GM12878 (cell line): ENCODE measurements around the gene SOX6. TPM values are rescaled to one million over a fixed set of nuclear protein-coding genes. Genes with fewer than 3 reads are reported as not detected.

Experiments
- ATAC-seq: fragments of 200-7000 bp; cut with Tn5 transposase; 3 replicates; pipeline ENCODE4 v1.9.1; 2020; ENCODE audit warnings: mild to moderate bottlenecking, moderate library complexity
- BruUV-seq: library from RNA; stranded (reverse); fragments of 400-500 nt; replicated peaks from 2 replicates; lab custom pipeline; 2021; lab: Mats Ljungman, UMichigan
- CTCF ChIA-PET: fragments of 300-600 bp; sonication (Branson Sonifier 250); formaldehyde crosslinking; extraction: SDS; loops from one replicate; lab custom pipeline; 2021; ENCODE audit warnings: inconsistent platforms; lab: Yijun Ruan, JAX
- POLR2A ChIA-PET: fragments of 350-600 bp; formaldehyde crosslinking; extraction: SDS; loops from one replicate; lab custom pipeline; 2021; ENCODE audit warnings: inconsistent platforms; lab: Charles Lee
- RAD21 ChIA-PET: fragments of 300-600 bp; sonication (Branson Sonifier 250); formaldehyde crosslinking; loops from one replicate; lab custom pipeline; 2023; ENCODE audit warnings: antibody characterized with exemption; ENCODE audit not compliant: unreplicated experiment; lab: Charles Lee
- SMC1A ChIA-PET: fragments of 300-600 bp; sonication (Branson Sonifier 250); formaldehyde crosslinking; loops from one replicate; lab custom pipeline; 2023; ENCODE audit not compliant: unreplicated experiment, uncharacterized antibody; lab: Charles Lee
- DNase-seq: peaks from one replicate; pipeline ENCODE4 v3.0.0-alpha.2; 2011; ENCODE audit warnings: low read depth, low spot score
- FAIRE-seq: peaks from 3 replicates; lab custom pipeline; 2011; peaks lifted over from hg19 to GRCh38; lab: Jason Lieb, UNC
- H2AFZ ChIP-seq: 2 replicates; pipeline ENCODE4 v1.6.0; 2011; ENCODE audit warnings: low read depth, low read length, control low read depth; ENCODE audit not compliant: control insufficient read depth
- H3K27ac ChIP-seq: 2 replicates; pipeline ENCODE4 v1.5.1; 2011; ENCODE audit warnings: control low read depth; ENCODE audit not compliant: control insufficient read depth, insufficient read depth
- H3K27me3 ChIP-seq, 2 experiments: replicated peaks in 1 of 2; 2 replicates each; pipeline versions ENCODE4 v1.6.0 to v1.6.1; 2011; ENCODE audit warnings: low read length in 1 of 2; ENCODE audit not compliant: control insufficient read depth in 2 of 2, insufficient read depth in 2 of 2
- H3K36me3 ChIP-seq, 2 experiments: 2 replicates each; pipeline ENCODE4 v1.5.1; 2011; ENCODE audit warnings: low read length in 1 of 2; ENCODE audit not compliant: control insufficient read depth in 2 of 2, insufficient read depth in 2 of 2
- H3K4me1 ChIP-seq: 2 replicates; pipeline ENCODE4 v1.6.1; 2011; ENCODE audit warnings: mild to moderate bottlenecking, low read length, moderate library complexity, mixed read lengths; ENCODE audit not compliant: control insufficient read depth, insufficient read depth
- H3K4me2 ChIP-seq: 2 replicates; pipeline ENCODE4 v1.6.0; 2011; ENCODE audit warnings: control low read depth; ENCODE audit not compliant: control insufficient read depth, insufficient read depth
- H3K4me3 ChIP-seq: fragments of 200-600 bp; sonication (generic); 2 replicates; pipeline ENCODE4 v1.5.1; 2016
- H3K79me2 ChIP-seq: 2 replicates; pipeline ENCODE4 v1.6.0; 2011; ENCODE audit warnings: low read length; ENCODE audit not compliant: control insufficient read depth, insufficient read depth
- H3K9ac ChIP-seq: 2 replicates; pipeline ENCODE4 v1.8.0; 2011; ENCODE audit warnings: low read length, control low read depth, mixed read lengths; ENCODE audit not compliant: control insufficient read depth, insufficient read depth
- H3K9me3 ChIP-seq: replicated peaks from 3 replicates; pipeline ENCODE4 v1.5.1; 2011; ENCODE audit warnings: mild to moderate bottlenecking, low read length; ENCODE audit not compliant: control insufficient read depth, insufficient read depth
- H4K20me1 ChIP-seq: 2 replicates; pipeline ENCODE4 v1.6.0; 2011; ENCODE audit not compliant: control insufficient read depth, insufficient read depth
- BACH1 ChIP-seq: fragments of 450-650 bp; IDR thresholded peaks from 2 replicates; pipeline ENCODE4 v1.6.1; 2017; ENCODE audit warnings: mild to moderate bottlenecking, borderline replicate concordance
- CBX5 ChIP-seq: sonication (generic); IDR thresholded peaks from 2 replicates; pipeline ENCODE4 v1.6.1; 2016; ENCODE audit warnings: low read depth, moderate library complexity, mild to moderate bottlenecking, inconsistent platforms
- CREB1 ChIP-seq: IDR thresholded peaks from 2 replicates; pipeline ENCODE4 v1.6.1; 2012; ENCODE audit warnings: low read depth, mild to moderate bottlenecking, inconsistent platforms
- GABPA ChIP-seq: IDR thresholded peaks from 2 replicates; pipeline ENCODE4 v1.6.1; 2014; ENCODE audit warnings: antibody characterized with exemption, low read depth, mild to moderate bottlenecking, inconsistent platforms
- IRF3 ChIP-seq: fragments of 450-650 bp; IDR thresholded peaks from 2 replicates; pipeline ENCODE4 v1.6.1; 2014; ENCODE audit warnings: mild to moderate bottlenecking
- KDM1A ChIP-seq: fragments of 200-600 bp; sonication (generic); IDR thresholded peaks from 2 replicates; pipeline ENCODE4 v1.6.1; 2016; ENCODE audit warnings: borderline replicate concordance
- MTA2 ChIP-seq: fragments of 450-650 bp; IDR thresholded peaks from 2 replicates; pipeline ENCODE4 v1.6.1; 2016; ENCODE audit warnings: low read depth, mild to moderate bottlenecking, moderate library complexity
- NFYB ChIP-seq: IDR thresholded peaks from 2 replicates; pipeline ENCODE4 v1.6.1; 2011; ENCODE audit warnings: low read depth, mild to moderate bottlenecking, low read length, improper control_type of control experiment, moderate library complexity; ENCODE audit not compliant: insufficient read depth
- RAD51 ChIP-seq: fragments of 450-650 bp; IDR thresholded peaks from 2 replicates; pipeline ENCODE4 v1.6.1; 2016; ENCODE audit warnings: moderate library complexity, mild to moderate bottlenecking, inconsistent platforms
- RB1 ChIP-seq: fragments of 450-650 bp; formaldehyde crosslinking; IDR thresholded peaks from 2 replicates; pipeline ENCODE4 v1.6.1; 2017; ENCODE audit warnings: mild to moderate bottlenecking, borderline replicate concordance
- REST ChIP-seq: IDR thresholded peaks from 2 replicates; pipeline ENCODE4 v1.6.1; 2012; ENCODE audit warnings: mild to moderate bottlenecking, low read depth, low read length
- RFX5 ChIP-seq: IDR thresholded peaks from 2 replicates; pipeline ENCODE4 v1.6.1; 2011; ENCODE audit warnings: low read depth, low read length, improper control_type of control experiment
- SIN3A ChIP-seq: IDR thresholded peaks from 2 replicates; pipeline ENCODE4 v1.6.1; 2012; ENCODE audit warnings: low read depth, low read length, improper control_type of control experiment
- ZBED1 ChIP-seq: IDR thresholded peaks from 2 replicates; pipeline ENCODE4 v1.6.1; 2016; ENCODE audit warnings: borderline replicate concordance
- ZNF274 ChIP-seq: IDR thresholded peaks from one replicate; pipeline ENCODE4 v1.8.0; 2011; ENCODE audit not compliant: insufficient read length, insufficient read depth
- WGBS: methylation state at CpG from one replicate; pipeline ENCODE4 v1.1.6; 2016; ENCODE audit warnings: low lambda C conversion rate; ENCODE audit not compliant: insufficient replicate concordance, insufficient coverage; ENCODE audit errors: missing lambda C conversion rate; 5-methylcytosine and 5-hydroxymethylcytosine counted together
- in situ Hi-C: fragments of 300-500 bp; cut with MboI; formaldehyde crosslinking; loops from 9 replicates; pipeline ENCODE4 v1.14.3; 2018; ENCODE audit warnings: mixed read lengths
- intact Hi-C: fragments of 100-400 bp; cut with micrococcal nuclease; formaldehyde crosslinking; loops from one replicate; pipeline ENCODE4 v1.14.2; 2022; ENCODE audit not compliant: unreplicated experiment
- polyA plus RNA-seq, 11 experiments: library from polyadenylated mRNA; depleted of rRNA in 4 of 11; unstranded in 6 of 11; stranded (reverse) in 5 of 11; fragments of >200 nt; fragmentation: Nextera tagmentation in 4 of 11; fragmentation: Illumina TruSeq in 1 of 11; extraction: Ambion mirVana in 4 of 11; extraction: Trizol in 1 of 11; gene quantifications; 1 replicate in 1 of 11; 2 replicates in 10 of 11; pipeline versions ENCODE4 v1.2.1 to v1.2.3, GENCODE V29; 2011 to 2016; ENCODE audit warnings: inconsistent platforms in 2 of 11, missing spikeins in 2 of 11, low read depth in 1 of 11
- total RNA-seq, 4 experiments: library from RNA; depleted of rRNA in 3 of 4; stranded (reverse); fragments of >200 nt in 3 of 4; fragmentation: Illumina TruSeq in 1 of 4; extraction: Trizol in 1 of 4; gene quantifications; 2 replicates each; pipeline versions ENCODE4 v1.2.1 to v1.2.3, GENCODE V29; 2013 to 2021

SOX6 gene
- total and polyA plus RNA-seq, 10 of the 15 experiments (the other 5 are each of a cell fraction or from before 2014, with no cell fraction given), result 0.03 to 0.71 (median 0.29) TPM; not detected in 4

GRCh38 chr11:16082095-16083055 lies 274.0 kb downstream of the SOX6 start (continued):
- TF ChIP-seq RFX5 (no peak), SIN3A (no peak), ZNF274 (no peak), RAD51 (no peak), GABPA (no peak), IRF3 (no peak)

- H3K36me3 ChIP-seq, result no peaks in the 10 kb centered on the region
- no peak overlapping the region for H3K4me3 ChIP-seq
- ChIA-PET RAD21 (no interaction called here), POLR2A (no interaction called here), SMC1A (interaction anchor here (1.3 kb wide), 1 partner anchor 18 kb away, joined by 5 read pairs; no protein-coding TSS in a partner anchor), CTCF (no interaction called here)
- no peaks in the 10 kb centered on the region for H3K79me2 ChIP-seq
- ATAC-seq (no peak), DNase-seq (no peak), FAIRE-seq (no peak)
- no peak overlapping the region for H2AFZ ChIP-seq
- in situ Hi-C loops, result no loop called here
- no peaks in the 10 kb centered on the region for H4K20me1 ChIP-seq
- BruUV-seq, result no TSS peak
- H3K9ac ChIP-seq, result no peak overlapping the region
- no peak overlapping the region for H3K4me2 ChIP-seq
- H3K4me1 ChIP-seq, result no peaks in the 10 kb centered on the region
- H3K9me3 ChIP-seq, result no peaks in the 10 kb centered on the region
- no peaks in the 10 kb centered on the region for H3K27me3 ChIP-seq
- H3K27ac ChIP-seq, result no peak overlapping the region
- intact Hi-C loops, result no loop called here
- WGBS, result 47% methylated on average over 5 of the region's 5 CpGs
- TF ChIP-seq BACH1, result no peak
- no peak for TF ChIP-seq NFYB
- TF ChIP-seq REST, result no peak
- no peak for TF ChIP-seq CREB1
- TF ChIP-seq MTA2, result no peak
- TF ChIP-seq CBX5, result no peak
- no peak for TF ChIP-seq KDM1A
- TF ChIP-seq ZBED1, result no peak
- TF ChIP-seq RB1, result no peak
Observed at GRCh38 chr11:16081382-16082094, 274.8 kb downstream of the SOX6 start.
